T-helper 17 cell (primary cell): Measurements from ENCODE around the gene CTNNA2. TPM values are rescaled to one million over a fixed set of nuclear protein-coding genes. Genes with fewer than 3 reads are reported as not detected.

Experiments
- ATAC-seq: fragments of 150-1000 bp; cut with Tn5 transposase; 2 replicates; pipeline ENCODE4 v1.10.0; 2021; ENCODE audit warnings: mild to moderate bottlenecking, moderate library complexity
- DNase-seq, 3 donors: peaks; one replicate each; pipeline versions ENCODE4 v3.0.0 to v3.0.0-alpha.2; 2020 to 2021
- H3K9me3 ChIP-seq: one replicate; pipeline ENCODE4 v1.7.0; 2013; ENCODE audit warnings: low read length, mild to moderate bottlenecking; ENCODE audit not compliant: control insufficient read depth, poor library complexity, severe bottlenecking
- H3K27ac Mint-ChIP-seq: one replicate; pipeline ENCODE4 v1.8.0; 2022; ENCODE audit warnings: mild to moderate bottlenecking, moderate library complexity, mixed read lengths
- H3K27me3 Mint-ChIP-seq: one replicate; pipeline ENCODE4 v1.8.0; 2022; ENCODE audit warnings: mixed read lengths
- H3K36me3 Mint-ChIP-seq: one replicate; pipeline ENCODE4 v1.8.0; 2022; ENCODE audit warnings: low read depth, mixed read lengths
- H3K4me1 Mint-ChIP-seq: one replicate; pipeline ENCODE4 v1.8.0; 2022; ENCODE audit warnings: mild to moderate bottlenecking, mixed read lengths
- H3K4me3 Mint-ChIP-seq: one replicate; pipeline ENCODE4 v1.8.0; 2022; ENCODE audit warnings: mild to moderate bottlenecking, moderate library complexity, mixed read lengths
- total RNA-seq, 4 donors: library from RNA in 2 of 4; stranded (reverse) in 2 of 4; gene quantifications; one replicate each; pipeline ENCODE4 v1.2.3 and lab custom pipeline; 2022 to 2026

CTNNA2 gene
- total RNA-seq, 2 donors from 2014 or later, result not detected

GRCh38 chr2:79984476-79984875 lies 471.6 kb downstream of the CTNNA2 start:
- no peaks in the 10 kb centered on the region for H3K4me1 Mint-ChIP-seq
- no peaks in the 10 kb centered on the region for H3K27me3 Mint-ChIP-seq
- H3K9me3 ChIP-seq, result no peaks in the 10 kb centered on the region
- no peak overlapping the region for H3K27ac Mint-ChIP-seq
- DNase-seq (no peak), ATAC-seq (no peak)
- no peak overlapping the region for H3K4me3 Mint-ChIP-seq
- no peaks in the 10 kb centered on the region for H3K36me3 Mint-ChIP-seq

GRCh38 chr2:79985145-79985544 lies 472.3 kb downstream of the CTNNA2 start:
- Mint-ChIP-seq H3K36me3 (no peaks in the 10 kb centered on the region), H3K27me3 (no peaks in the 10 kb centered on the region), H3K27ac (no peak overlapping the region), H3K4me3 (no peak overlapping the region), H3K4me1 (no peaks in the 10 kb centered on the region)
- DNase-seq (no peak), ATAC-seq (no peak)
- H3K9me3 ChIP-seq, result no peaks in the 10 kb centered on the region

- no peak for ATAC-seq
- DNase-seq, result no peak
- no peak overlapping the region for H3K27ac Mint-ChIP-seq
- no peaks in the 10 kb centered on the region for H3K9me3 ChIP-seq
- no peaks in the 10 kb centered on the region for H3K4me1 Mint-ChIP-seq
- H3K4me3 Mint-ChIP-seq, result no peak overlapping the region
- no peaks in the 10 kb centered on the region for H3K27me3 Mint-ChIP-seq
- no peaks in the 10 kb centered on the region for H3K36me3 Mint-ChIP-seq
Measured at GRCh38 chr2:79985571-79985970, 472.7 kb downstream of the CTNNA2 start.

GRCh38 chr2:79993144-79993543 lies 480.3 kb downstream of the CTNNA2 start:
- no peaks in the 10 kb centered on the region for H3K36me3 Mint-ChIP-seq
- H3K4me1 Mint-ChIP-seq, result no peaks in the 10 kb centered on the region
- no peak overlapping the region for H3K27ac Mint-ChIP-seq
- DNase-seq (no peak), ATAC-seq (no peak)
- no peaks in the 10 kb centered on the region for H3K9me3 ChIP-seq
- no peak overlapping the region for H3K4me3 Mint-ChIP-seq
- no peaks in the 10 kb centered on the region for H3K27me3 Mint-ChIP-seq

- H3K27ac Mint-ChIP-seq, result no peak overlapping the region
- ATAC-seq (no peak), DNase-seq (no peak)
- no peak overlapping the region for H3K4me3 Mint-ChIP-seq
- H3K9me3 ChIP-seq, result no peaks in the 10 kb centered on the region
- no peaks in the 10 kb centered on the region for H3K27me3 Mint-ChIP-seq
- no peaks in the 10 kb centered on the region for H3K36me3 Mint-ChIP-seq
- no peaks in the 10 kb centered on the region for H3K4me1 Mint-ChIP-seq
Measured at GRCh38 chr2:79994161-79994560, 481.3 kb downstream of the CTNNA2 start.

- no peaks in the 10 kb centered on the region for H3K36me3 Mint-ChIP-seq
- no peak for ATAC-seq
Measured at GRCh38 chr2:79994965-79995364, 482.1 kb downstream of the CTNNA2 start.

GRCh38 chr2:79996709-79997108 lies 483.9 kb downstream of the CTNNA2 start:
- no peaks in the 10 kb centered on the region for H3K36me3 Mint-ChIP-seq

More at GRCh38 chr2:79994965-79995364, 482.1 kb downstream of the CTNNA2 start:
- DNase-seq, result no peak
- no peak overlapping the region for H3K4me3 Mint-ChIP-seq
- H3K4me1 Mint-ChIP-seq, result no peaks in the 10 kb centered on the region
- H3K9me3 ChIP-seq, result no peaks in the 10 kb centered on the region
- no peaks in the 10 kb centered on the region for H3K27me3 Mint-ChIP-seq
- no peak overlapping the region for H3K27ac Mint-ChIP-seq

GRCh38 chr2:80001701-80002101 lies 488.9 kb downstream of the CTNNA2 start:
- ATAC-seq, result no peak

More at GRCh38 chr2:79996709-79997108, 483.9 kb downstream of the CTNNA2 start:
- H3K9me3 ChIP-seq, result no peaks in the 10 kb centered on the region
- Mint-ChIP-seq H3K4me3 (no peak overlapping the region), H3K4me1 (no peaks in the 10 kb centered on the region), H3K27ac (no peak overlapping the region), H3K27me3 (no peaks in the 10 kb centered on the region)
- DNase-seq, result no peak
- ATAC-seq, result no peak

GRCh38 chr2:80002112-80002511 lies 489.3 kb downstream of the CTNNA2 start:
- H3K9me3 ChIP-seq, result no peaks in the 10 kb centered on the region
- H3K27ac Mint-ChIP-seq, result no peak overlapping the region
- H3K36me3 Mint-ChIP-seq, result no peaks in the 10 kb centered on the region
- no peak for ATAC-seq
- H3K27me3 Mint-ChIP-seq, result no peaks in the 10 kb centered on the region
- H3K4me3 Mint-ChIP-seq, result no peak overlapping the region
- no peak for DNase-seq
- H3K4me1 Mint-ChIP-seq, result no peaks in the 10 kb centered on the region

More at GRCh38 chr2:80001701-80002101, 488.9 kb downstream of the CTNNA2 start:
- Mint-ChIP-seq H3K36me3 (no peaks in the 10 kb centered on the region), H3K27ac (no peak overlapping the region), H3K27me3 (no peaks in the 10 kb centered on the region), H3K4me3 (no peak overlapping the region), H3K4me1 (no peaks in the 10 kb centered on the region)
- DNase-seq, result no peak
- no peaks in the 10 kb centered on the region for H3K9me3 ChIP-seq

- Mint-ChIP-seq H3K36me3 (no peaks in the 10 kb centered on the region), H3K27ac (no peak overlapping the region), H3K4me3 (no peak overlapping the region), H3K27me3 (no peaks in the 10 kb centered on the region), H3K4me1 (no peaks in the 10 kb centered on the region)
- DNase-seq (no peak), ATAC-seq (no peak)
- H3K9me3 ChIP-seq, result no peaks in the 10 kb centered on the region
Measured at GRCh38 chr2:80002568-80003157, 489.8 kb downstream of the CTNNA2 start.

GRCh38 chr2:80007777-80008503 lies 495.1 kb downstream of the CTNNA2 start:
- Mint-ChIP-seq H3K4me1 (no peaks in the 10 kb centered on the region), H3K4me3 (no peak overlapping the region), H3K36me3 (no peaks in the 10 kb centered on the region), H3K27ac (no peak overlapping the region), H3K27me3 (no peaks in the 10 kb centered on the region)
- ATAC-seq, result no peak
- no peaks in the 10 kb centered on the region for H3K9me3 ChIP-seq
- no peak for DNase-seq

GRCh38 chr2:80008596-80008995 lies 495.7 kb downstream of the CTNNA2 start:
- no peak overlapping the region for H3K27ac Mint-ChIP-seq
- no peaks in the 10 kb centered on the region for H3K36me3 Mint-ChIP-seq
- H3K9me3 ChIP-seq, result no peaks in the 10 kb centered on the region
- no peak overlapping the region for H3K4me3 Mint-ChIP-seq
- H3K4me1 Mint-ChIP-seq, result no peaks in the 10 kb centered on the region
- DNase-seq, result no peak
- no peaks in the 10 kb centered on the region for H3K27me3 Mint-ChIP-seq
- no peak for ATAC-seq

- Mint-ChIP-seq H3K4me1 (no peaks in the 10 kb centered on the region), H3K36me3 (no peaks in the 10 kb centered on the region), H3K27me3 (no peaks in the 10 kb centered on the region), H3K4me3 (no peak overlapping the region), H3K27ac (no peak overlapping the region)
- DNase-seq (no peak), ATAC-seq (no peak)
- H3K9me3 ChIP-seq, result no peaks in the 10 kb centered on the region
Measured at GRCh38 chr2:80009211-80009610, 496.4 kb downstream of the CTNNA2 start.

- DNase-seq (no peak), ATAC-seq (no peak)
- H3K4me1 Mint-ChIP-seq, result no peaks in the 10 kb centered on the region
- H3K9me3 ChIP-seq, result no peaks in the 10 kb centered on the region
- no peaks in the 10 kb centered on the region for H3K27me3 Mint-ChIP-seq
- no peak overlapping the region for H3K4me3 Mint-ChIP-seq
- no peaks in the 10 kb centered on the region for H3K36me3 Mint-ChIP-seq
- H3K27ac Mint-ChIP-seq, result no peak overlapping the region
Measured at GRCh38 chr2:80012061-80012460, 499.2 kb downstream of the CTNNA2 start.
